ENCODE results near the gene ARL6. TPM values are rescaled to one million over a fixed set of nuclear protein-coding genes. Genes with fewer than 3 reads are reported as not detected.

The ARL6 gene
- total RNA-seq, 2 donors from 2014 or later, result 4.7 to 4.8 TPM

Other genes starting within 250 kb of the ARL6 start
- 10 to 100 TPM; 18.3 to 23.9 TPM for gene CRYBG3, start 57.3 kb downstream of the ARL6 start, total RNA-seq
- gene RIOX2, start 207.7 kb downstream of the ARL6 start, total RNA-seq, result 10 to 100 TPM; 12.9 to 16.0 TPM

Data from left cardiac atrium (tissue), 2 donors.